ENCODE results near the gene ADAM8.
"Not testable (repeated sequence)": the region's sequence is repeated elsewhere in the genome, so short reads cannot be mapped to it uniquely, and the experiment has no call there.

Gene ADAM8

DNA sequence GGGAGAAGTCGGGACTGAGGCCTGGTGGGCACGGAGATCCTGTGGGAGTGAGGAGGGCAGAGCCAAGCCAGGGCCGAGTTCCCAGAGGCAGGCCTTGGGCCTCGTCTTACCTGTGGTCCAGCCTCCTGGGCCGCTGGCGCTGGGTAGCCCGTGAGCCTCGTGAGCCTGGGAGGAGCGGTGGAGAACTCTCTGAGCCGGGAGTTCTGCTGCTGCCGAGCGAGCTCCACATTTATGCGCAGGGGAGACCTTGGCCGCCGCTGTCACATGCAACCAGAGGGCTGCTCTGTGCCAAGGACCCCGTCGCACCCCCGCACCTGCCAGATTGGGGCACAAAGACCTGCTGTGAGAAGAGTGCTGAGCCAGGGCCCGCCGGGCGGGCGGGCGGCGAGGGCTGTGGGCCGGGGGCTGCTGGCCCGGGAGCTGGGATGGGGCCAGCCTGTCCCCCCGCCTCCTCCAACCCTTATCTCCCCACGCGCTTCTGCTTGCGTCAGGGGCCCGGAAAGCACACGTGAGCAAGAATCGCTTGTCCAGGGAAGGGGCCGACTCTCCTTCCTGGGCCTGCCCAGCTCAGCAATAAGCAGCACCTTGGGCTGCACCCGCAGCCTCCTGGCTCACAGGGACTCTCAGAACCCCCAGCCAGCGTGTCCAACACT lies 28.9 kb downstream of the ADAM8 start:
- no peak for DNase-seq

DNA sequence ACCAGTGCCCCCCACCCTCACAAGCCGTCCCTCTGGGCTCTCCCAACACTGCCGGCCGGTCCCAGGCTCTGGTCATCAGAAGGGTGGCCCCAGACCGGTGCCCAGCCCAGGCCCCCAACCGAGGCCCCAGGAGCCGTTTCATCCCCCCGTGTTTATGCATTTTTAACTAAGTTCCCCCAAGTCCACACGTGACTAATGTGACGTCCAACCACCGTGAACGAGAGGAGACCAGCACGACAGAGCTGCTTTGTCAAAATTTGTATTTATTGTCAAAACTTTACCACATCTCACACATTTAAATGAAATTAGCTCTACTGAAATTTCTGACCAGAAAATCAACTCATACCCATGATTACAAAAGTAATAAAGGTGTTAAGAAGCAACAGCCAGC lies 30.4 kb downstream of the ADAM8 start:
- DNase-seq = no peak

DNA sequence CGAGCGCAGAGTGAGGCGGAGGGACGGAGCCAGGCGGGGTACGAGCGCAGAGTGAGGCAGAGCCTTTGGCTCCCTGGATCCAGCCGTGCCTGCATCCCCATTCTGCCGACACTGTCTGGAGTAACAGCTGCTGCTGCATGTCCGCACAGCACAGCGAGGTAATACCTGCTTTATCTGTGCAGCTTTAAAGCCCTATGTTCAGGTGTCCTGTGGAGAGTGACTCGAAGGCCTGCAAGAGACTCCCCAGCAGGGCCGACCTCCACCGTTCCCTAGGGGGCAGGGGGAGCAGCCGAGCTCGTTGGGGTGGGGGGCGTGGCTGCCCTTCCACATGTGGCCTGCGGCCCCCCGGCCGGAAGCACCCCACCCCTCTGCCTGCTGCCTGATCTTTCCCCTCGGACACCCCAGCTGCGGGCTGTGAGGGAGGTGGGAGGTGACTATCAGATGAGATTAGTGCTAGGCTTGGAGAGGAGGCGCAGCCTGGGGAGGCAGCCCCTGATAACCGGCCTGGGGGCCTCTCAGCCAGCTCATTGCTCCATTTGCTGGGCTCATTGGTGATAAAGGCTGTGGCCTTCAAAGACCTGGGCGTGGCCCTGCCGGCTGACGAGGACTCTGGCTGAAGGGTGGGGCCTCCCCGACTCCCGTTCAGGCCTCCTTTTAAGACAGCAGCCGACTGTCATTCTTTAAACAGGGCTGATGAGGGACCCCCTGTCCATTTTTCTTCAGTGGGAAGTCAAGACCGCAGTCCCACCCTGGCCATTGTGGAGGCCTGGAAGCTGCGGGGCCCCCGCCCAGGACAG lies 31.0 kb downstream of the ADAM8 start:
- DNase-seq = no peak

DNA sequence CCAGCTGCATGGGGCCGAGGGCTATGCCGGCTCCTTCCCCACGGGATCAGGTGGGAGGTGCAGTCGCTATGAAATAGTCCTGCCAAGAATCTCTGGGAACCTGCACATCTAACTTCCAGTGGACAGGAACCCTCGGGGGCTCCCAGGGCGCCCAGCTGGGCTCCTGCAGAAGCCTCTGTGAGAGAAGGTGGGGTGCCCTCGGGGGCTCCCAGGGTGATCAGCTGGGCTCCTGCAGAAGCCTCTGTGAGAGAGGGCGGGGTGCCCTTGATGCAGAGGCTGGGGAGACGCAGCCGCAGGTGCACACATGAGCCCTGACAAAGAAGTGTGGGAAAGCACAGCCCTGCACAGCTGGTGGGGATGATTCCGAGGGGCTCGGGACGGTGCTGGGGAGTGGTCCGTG lies 33.1 kb downstream of the ADAM8 start:
- no peak for DNase-seq

DNA sequence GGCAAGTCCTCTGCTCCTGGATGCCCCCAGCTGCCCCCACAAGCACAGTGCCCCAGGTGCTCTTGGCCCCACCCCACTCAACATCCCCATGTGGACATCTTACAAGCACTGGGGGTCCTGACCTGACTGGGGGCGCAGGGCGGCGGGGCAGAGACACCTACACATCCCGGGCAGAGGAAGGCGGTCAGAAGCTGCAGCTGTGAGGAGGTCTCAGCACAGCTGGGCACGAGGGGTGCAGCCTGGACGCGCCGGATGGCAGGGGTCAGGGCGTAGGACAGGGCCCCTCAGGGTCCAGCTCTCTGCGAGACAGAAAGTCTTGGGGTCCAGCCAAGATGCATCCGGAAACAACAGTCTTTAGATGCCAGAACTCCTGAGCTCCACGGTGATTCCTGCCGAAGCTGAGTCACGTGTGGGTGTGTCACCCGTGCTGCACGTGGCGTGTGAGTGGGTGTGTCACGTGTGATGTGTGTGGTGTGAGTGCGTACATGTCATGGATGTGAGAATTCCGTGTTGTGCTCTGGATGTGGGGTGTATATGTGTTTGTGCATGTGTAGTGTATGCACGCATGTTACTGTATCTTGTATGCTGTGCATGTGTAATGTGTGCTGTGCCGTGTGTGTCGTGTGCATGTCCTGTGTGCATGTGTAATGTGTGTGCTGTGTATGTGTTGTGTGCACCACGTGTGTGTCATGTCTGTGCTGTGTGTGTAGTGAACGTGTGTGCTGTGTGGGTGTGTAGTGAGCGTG lies 33.9 kb downstream of the ADAM8 start:
- no peak for DNase-seq

DNA sequence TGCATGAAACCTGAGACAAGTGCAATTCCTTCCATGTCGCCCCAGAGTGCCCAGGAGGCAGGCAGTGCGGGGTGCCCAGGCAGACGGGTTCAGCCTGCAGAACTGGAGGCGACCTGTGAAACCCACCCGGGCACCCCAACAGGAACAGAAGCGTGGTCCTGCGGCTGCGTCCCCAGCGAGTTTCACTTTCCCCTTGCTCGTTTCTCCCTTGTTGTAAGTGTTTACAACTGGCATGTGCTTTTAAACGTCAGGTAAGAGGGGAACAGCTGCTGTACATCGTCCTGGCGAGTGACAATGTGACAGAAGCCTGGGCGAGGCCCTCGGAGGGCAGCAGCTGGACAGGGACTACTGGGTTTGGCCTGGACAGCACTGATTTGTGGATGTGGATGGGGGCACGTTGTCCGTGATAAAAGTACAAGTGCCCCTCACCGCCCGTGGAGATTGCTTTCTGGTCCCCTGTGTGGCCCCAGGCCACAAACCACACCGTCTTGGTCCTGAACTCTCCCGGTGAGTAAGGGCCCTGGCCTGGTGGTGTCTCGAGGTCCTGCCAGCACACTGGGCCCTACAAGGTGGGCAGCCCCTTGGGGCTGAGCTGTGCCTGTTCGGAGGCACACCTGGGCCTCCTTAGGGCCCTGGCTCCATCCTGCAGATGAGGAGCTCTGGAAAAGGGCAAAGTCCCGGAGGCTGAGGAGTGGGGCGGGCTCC lies 35.0 kb downstream of the ADAM8 start:
- no peak for DNase-seq

DNA sequence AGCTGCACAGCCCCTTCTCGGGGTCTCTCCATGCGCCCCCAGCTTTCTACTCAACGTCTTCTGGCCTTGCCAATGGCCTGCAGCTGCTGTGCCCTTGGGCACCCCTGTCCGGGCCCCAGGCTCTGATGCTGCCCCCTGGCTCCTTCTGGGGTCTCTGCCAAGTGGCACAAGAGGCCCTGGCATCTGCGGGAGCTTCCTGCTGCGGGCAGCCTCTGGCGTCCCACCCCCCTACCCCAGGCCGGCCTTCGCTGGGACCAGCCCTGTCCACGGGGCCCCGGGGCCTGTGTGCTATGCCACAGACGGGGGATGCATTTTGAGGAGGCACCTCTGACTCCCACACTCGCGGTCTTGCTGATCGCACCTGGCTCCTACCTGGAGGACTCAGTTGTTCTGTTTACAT lies 36.7 kb downstream of the ADAM8 start:
- DNase-seq = no peak

DNA sequence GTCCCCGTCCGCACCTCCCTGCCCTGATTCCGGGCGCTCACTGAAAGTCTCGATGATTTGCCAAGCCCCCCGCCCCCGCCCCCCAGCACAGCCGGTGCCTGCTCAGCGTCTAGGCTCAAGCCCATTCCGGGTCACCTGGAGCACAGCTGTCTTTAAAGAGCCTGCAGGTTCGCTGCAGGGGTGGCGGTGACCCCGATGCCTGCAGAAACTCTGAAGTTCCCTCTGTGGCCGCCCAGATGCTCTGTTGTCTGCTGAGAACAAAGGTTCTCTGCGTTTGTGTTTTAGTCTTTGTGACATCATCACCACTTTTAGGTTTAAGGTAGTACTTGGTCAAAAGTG lies 38.2 kb downstream of the ADAM8 start:
- DNase-seq = no peak

DNA sequence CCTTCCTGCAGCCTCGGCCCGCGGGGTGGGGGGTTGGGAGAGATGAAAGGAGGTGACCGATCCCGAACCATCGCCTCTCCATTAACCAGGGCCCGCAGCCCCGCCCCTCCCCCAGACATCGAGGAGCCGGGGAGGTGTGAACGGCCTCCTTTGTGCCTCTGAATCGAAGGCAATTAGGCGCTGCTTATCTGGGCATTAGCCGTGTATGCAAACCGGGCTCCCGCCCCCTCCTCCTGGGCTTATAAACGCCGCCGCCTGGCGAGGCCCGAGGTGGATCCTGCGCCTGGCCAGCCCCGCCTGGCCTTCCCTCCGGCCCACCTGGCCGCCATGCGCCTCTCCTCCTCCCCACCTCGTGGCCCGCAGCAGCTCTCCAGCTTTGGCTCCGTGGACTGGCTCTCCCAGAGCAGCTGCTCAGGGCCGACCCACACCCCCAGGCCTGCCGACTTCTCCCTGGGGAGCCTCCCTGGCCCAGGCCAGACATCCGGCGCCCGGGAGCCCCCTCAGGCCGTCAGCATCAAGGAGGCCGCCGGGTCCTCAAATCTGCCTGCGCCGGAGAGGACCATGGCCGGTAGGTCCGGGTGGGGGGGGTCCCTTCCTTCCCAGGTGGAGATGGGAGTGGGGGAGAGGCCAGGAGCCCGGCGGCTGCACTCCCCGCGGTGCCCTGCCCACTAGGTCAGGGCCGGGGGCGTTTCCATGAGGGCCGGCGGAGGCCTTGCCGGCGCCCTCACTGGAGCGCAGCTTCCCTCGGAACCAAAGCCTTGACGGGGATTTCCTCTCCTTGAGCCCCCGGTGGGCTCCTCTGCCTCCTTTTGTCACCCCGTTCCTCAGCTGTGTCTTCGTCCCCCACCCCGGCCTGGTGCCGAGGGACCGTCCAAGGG lies 38.8 kb downstream of the ADAM8 start, which contains the start of gene VENTX:
Gene VENTX, plus strand, starts transcription at position 268 of the 878 bp plus-strand sequence. Its CDS starts 60 bp downstream, at position 328.
- no peak for DNase-seq

DNA sequence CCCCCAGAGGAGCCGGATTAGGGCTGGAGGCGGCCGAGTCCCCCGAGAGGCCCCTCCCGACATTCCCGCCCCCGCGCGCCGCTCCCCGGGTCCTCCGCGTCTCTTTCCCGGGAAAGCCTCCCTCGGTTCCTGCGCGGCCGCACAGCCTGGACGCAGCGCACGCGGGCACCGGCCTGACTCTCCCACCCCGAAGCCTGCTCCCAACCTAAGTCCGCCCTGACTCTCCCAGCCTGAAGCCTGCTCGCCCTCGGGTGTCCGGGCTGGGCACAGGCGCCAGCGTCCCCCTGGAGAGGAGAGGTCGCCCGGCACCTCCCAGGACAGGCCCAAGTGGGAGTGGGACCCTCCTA lies 39.5 kb downstream of the ADAM8 start:
- no peak for DNase-seq

DNA sequence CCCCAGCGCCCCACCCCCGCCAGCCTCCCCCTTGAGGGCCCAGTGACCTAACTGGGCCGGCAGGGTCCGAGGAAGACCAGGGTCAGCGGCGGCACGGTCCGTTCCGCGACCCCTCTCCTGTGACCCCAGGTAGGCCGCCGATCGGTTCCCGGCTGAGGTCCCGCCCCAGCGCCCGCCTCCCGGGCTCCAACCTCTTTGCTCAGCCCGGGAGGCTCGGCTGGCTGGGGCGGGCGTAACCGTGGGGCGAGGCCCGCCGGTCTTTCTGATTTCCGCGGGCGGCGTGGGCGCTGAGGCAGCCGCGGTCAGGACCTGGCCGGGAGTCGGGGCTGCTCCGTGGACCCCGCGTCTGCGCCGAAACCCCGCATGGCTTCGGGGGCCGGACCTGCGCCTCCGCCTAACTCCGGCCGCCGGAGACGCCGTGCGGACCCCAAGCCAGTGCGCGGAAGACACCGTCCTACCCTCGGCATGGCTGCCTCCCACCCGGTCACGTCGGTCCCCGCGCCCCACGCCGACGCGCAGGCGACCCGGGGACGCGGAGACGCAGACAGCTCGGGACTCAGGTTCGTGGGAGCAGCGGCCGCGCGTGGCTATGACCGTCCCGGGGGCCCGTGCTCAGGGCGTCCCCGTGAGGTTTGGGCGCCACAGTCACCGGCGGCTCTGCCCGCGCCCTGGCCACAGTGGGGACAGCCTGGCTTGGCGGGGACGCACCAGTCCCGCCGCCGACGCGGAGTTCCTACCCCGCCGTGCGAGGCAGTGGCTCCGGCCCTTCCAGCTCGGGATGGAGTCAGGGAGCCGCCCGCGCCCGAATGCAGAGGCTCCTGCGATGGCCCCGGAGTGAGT lies 40.0 kb downstream of the ADAM8 start:
- DNase-seq = no peak

DNA sequence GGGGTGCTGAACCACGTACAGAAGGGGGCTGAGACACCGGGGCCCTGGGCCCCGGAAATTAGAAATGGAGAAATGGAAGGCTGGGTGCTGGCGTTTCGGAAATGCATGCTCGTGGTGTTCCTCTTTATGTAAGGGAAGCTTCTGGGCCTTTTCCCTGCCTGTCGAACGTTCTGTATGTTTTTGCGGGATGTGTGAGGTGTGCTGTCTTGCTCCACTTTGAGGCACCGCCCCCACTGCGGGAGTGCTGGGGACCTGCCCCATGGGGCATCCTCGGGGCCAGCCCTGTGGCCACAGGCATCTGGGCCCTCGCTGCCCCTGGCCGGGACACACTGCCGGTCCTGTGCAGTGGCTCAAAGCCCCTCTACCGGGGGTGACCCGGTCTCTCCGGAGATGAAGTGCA lies 40.7 kb downstream of the ADAM8 start:
- DNase-seq = no peak

DNA sequence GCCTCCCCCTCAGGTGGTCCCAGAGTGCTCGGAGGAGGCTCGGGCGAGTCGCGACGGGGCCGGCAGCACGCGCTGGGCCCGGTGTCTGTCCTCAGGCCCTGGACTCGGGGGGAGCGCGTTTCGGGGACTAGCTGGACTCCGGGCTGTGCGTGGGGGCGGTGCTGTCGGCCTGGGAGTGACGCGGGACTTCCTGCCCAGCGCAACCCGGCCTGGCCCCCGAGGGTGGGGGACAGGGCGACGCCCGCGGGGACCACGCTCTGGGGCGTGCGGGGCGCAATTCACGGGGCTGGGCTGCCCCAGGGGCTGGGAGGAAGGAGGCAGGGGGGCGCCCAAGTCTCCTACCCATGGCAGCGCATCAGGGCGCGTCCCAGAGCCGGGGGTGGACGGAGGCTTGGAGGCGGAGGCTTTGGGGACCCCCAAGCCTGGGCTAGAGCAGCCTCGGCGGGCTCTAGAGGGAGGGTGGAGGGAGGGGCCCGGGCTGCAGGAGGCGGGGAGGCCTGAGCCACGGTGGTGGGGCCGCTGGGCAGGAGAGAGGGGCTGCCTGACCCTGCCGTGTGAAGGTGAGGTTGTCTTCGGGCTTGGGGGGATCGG lies 41.3 kb downstream of the ADAM8 start:
- no peak for DNase-seq

DNA sequence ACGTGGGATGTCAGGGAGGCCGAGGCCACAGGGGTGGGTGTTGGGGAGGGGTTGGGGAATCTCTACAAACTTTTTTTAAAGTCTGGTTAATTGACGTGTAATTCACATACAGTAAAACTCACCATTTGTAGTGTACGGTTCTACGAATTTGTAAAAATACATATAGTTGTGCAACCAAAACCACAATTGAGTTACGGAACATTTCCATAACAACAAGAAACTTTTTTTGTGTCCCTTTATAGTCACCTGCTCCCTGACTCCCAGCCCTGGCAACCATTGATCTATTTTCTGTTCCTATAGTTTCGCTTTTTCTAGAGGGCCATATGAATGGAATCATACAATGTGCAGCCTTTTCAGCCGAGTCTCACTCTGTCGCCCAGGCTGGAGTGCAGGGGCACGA lies 41.9 kb downstream of the ADAM8 start:
- not testable (repeated sequence) for DNase-seq

DNA sequence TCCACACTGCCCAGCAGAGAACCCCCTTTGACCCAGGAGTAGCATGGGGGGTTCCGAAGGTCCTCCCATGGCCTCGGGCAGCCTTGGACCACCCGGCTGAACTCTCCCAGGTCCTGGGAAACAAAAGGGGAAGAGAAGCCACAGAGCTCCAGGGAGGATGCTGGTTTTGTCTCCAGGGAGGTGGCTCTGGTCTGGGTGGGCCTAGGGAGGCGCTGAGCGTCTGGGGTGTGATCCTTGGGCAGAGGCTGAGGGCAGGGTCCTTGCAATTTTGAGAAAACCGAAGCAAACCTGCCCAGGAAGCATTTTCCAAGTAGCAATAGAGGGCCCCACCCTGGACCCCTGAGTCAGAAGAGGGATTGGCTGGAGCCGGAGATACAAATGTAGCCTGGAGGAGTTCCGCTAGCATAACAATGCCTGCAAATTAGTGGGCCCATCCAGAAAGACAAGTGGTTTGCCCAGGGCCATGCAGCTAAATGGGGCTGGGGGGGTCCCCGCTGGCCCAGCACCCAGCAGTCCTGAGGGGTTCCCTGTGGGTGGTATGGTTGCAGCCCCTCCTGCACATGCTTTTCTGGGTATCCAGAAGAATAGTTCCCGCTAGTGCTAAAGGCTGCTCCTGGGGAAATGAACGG lies 44.6 kb downstream of the ADAM8 start:
- DNase-seq = no peak

DNA sequence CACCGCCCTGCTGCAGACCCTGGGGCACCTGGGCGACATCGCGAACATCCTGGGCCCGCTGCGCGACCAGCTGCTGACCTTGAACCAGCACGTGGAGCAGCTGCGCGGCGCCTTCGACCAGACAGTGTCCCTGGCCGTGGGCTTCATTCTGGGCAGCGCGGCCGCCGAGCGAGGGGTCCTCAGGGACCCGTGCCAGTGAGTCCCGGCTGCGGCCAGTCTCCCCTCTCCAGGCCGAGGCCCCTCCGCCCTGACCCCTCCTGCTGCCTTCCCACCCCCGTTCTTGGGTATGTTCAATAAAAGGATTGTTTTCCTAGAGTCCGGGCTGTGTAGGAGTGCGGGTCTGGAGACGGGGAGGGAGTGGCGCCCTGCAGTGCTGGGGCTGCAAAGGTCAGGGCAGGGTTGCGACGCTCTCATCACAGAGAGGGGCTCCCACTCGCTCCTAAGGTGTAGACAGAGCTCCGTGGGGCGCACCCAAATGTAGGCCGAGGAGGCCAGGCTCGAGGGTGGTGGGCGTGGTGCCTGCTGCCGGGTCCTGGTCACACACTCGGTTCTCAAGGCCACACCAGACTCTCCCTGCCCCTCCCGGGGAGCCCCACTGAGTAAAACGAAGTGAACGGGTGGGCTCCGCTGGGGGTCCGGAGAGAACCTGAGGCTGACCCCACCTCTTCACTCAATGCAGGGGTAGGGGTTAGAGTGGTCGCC lies 45.3 kb downstream of the ADAM8 start:
- no peak for DNase-seq

DNA sequence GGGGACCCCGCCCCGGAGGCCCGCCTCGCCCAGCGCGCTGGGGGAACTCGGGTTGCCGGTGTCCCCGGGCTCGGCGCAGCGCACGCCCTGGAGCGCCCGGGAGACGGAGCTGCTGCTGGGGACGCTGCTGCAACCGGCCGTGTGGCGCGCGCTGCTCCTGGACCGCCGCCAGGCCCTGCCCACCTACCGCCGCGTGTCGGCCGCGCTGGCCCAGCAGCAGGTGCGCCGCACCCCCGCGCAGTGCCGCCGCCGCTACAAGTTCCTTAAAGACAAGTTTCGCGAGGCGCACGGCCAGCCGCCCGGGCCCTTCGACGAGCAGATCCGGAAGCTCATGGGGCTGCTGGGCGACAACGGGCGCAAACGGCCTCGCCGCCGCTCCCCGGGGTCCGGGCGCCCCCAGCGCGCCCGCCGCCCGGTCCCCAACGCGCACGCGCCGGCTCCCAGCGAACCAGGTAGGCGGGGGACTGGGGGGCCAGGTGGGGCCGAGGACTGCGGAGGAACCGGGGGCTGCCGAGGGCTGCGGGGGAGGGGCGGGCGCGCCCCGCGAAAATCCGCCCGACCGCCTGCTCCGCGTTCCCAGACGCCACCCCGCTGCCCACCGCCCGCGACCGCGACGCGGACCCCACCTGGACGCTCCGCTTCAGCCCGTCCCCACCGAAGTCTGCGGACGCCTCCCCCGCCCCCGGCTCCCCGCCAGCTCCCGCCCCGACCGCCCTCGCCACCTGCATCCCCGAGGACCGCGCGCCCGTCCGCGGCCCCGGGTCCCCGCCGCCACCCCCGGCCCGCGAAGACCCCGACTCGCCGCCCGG lies 46.1 kb downstream of the ADAM8 start:
- DNase-seq = no peak

DNA sequence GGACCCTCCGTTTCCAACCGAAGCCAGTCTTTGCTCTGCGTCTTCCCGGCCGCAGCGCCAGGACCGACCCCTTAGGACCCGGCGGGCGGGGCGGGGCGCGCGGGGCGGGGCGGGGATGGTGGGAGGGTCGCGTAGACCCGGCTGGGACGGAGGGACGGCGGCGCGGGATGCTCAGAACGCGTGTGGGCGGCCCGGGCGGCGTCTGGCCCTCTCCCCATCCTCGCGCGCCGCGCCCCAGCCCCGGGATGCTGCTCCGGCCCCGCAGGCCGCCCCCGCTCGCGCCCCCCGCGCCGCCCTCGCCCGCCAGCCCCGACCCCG lies 46.7 kb downstream of the ADAM8 start, which contains the start of gene UTF1:
Gene UTF1, plus strand, starts transcription at position 174 of the 318 bp plus-strand sequence. Its CDS starts 72 bp downstream, at position 246.
- DNase-seq = no peak
